Mesenchymal stem cell (in vitro differentiated cells and primary cell): ENCODE measurements around the gene RMND5A.

Source experiments
- DNase-seq: peaks from one replicate; pipeline ENCODE4 v3.0.0-alpha.2; 2013
- H2AFZ ChIP-seq: one replicate; pipeline ENCODE4 v1.6.1; 2013; ENCODE audit warnings: low read depth, mild to moderate bottlenecking, control low read depth, inconsistent platforms, low read length, moderate library complexity
- H2AK5ac ChIP-seq: 2 replicates; pipeline ENCODE4 v1.6.1; 2013; ENCODE audit warnings: low read length, moderate library complexity, mild to moderate bottlenecking, inconsistent platforms; ENCODE audit not compliant: severe bottlenecking
- H2BK120ac ChIP-seq: one replicate; pipeline ENCODE4 v1.6.1; 2013; ENCODE audit warnings: low read depth, mild to moderate bottlenecking, inconsistent platforms, low read length, moderate library complexity
- H2BK12ac ChIP-seq, 2 experiments: one replicate each; pipeline ENCODE4 v1.6.1; 2013; ENCODE audit warnings: inconsistent platforms in 2 of 2, low read length in 2 of 2, mild to moderate bottlenecking in 2 of 2, moderate library complexity in 2 of 2, control low read depth in 1 of 2
- H2BK15ac ChIP-seq: one replicate; pipeline ENCODE4 v1.6.1; 2013; ENCODE audit warnings: mild to moderate bottlenecking, low read depth, inconsistent platforms; ENCODE audit not compliant: poor library complexity, severe bottlenecking
- H2BK5ac ChIP-seq: 2 replicates; pipeline ENCODE4 v1.6.1; 2013; ENCODE audit warnings: low read depth, mild to moderate bottlenecking, low read length, control low read depth, inconsistent platforms; ENCODE audit not compliant: poor library complexity, severe bottlenecking
- H3K14ac ChIP-seq, 2 experiments: one replicate each; pipeline ENCODE4 v1.6.1; 2013; ENCODE audit warnings: inconsistent platforms in 2 of 2, low read length in 2 of 2, control low read depth in 1 of 2, mild to moderate bottlenecking in 1 of 2, moderate library complexity in 1 of 2
- H3K18ac ChIP-seq, 2 experiments: one replicate each; pipeline ENCODE4 v1.6.1; 2013; ENCODE audit warnings: inconsistent platforms in 2 of 2, low read length in 2 of 2, control low read depth in 1 of 2, low read depth in 1 of 2, mild to moderate bottlenecking in 1 of 2
- H3K23ac ChIP-seq, 2 experiments: one replicate each; pipeline ENCODE4 v1.6.1; 2013; ENCODE audit warnings: inconsistent platforms in 2 of 2, low read length in 2 of 2, mild to moderate bottlenecking in 2 of 2, moderate library complexity in 2 of 2, control low read depth in 1 of 2
- H3K27ac ChIP-seq: 2 replicates; pipeline ENCODE4 v1.5.1; 2013; ENCODE audit warnings: mild to moderate bottlenecking, moderate library complexity, low read length, control low read depth, inconsistent platforms; ENCODE audit not compliant: poor library complexity, severe bottlenecking
- H3K27me3 ChIP-seq, 2 experiments: 2 replicates each; pipeline versions ENCODE4 v1.6.1 to v1.7.0; 2013; ENCODE audit warnings: low read length in 2 of 2, mild to moderate bottlenecking in 2 of 2, moderate library complexity in 2 of 2, control low read depth in 1 of 2, inconsistent platforms in 1 of 2; ENCODE audit not compliant: control insufficient read depth in 1 of 2, insufficient read depth in 1 of 2
- H3K36me3 ChIP-seq, 2 experiments: 2 replicates each; pipeline versions ENCODE4 v1.6.1 to v1.7.0; 2013; ENCODE audit warnings: low read length in 2 of 2, control low read depth in 1 of 2, inconsistent platforms in 1 of 2, low read depth in 1 of 2, mild to moderate bottlenecking in 1 of 2; ENCODE audit not compliant: insufficient read depth in 2 of 2, control insufficient read depth in 1 of 2
- H3K4ac ChIP-seq, 2 experiments: one replicate each; pipeline ENCODE4 v1.6.1; 2013; ENCODE audit warnings: inconsistent platforms in 2 of 2, low read length in 2 of 2, mild to moderate bottlenecking in 2 of 2, moderate library complexity in 2 of 2, control low read depth in 1 of 2, low read depth in 1 of 2
- H3K4me1 ChIP-seq: 2 replicates; pipeline ENCODE4 v1.6.1; 2013; ENCODE audit warnings: low read depth, low read length, control low read depth; ENCODE audit not compliant: control insufficient read depth, insufficient read depth
- H3K4me2 ChIP-seq: 2 replicates; pipeline ENCODE4 v1.6.1; 2013; ENCODE audit warnings: low read length, mild to moderate bottlenecking, inconsistent platforms; ENCODE audit not compliant: poor library complexity, severe bottlenecking
- H3K4me3 ChIP-seq, 2 experiments: 2 replicates each; pipeline versions ENCODE4 v1.5.1 to v1.7.0; 2013; ENCODE audit warnings: low read length in 2 of 2, mild to moderate bottlenecking in 2 of 2, control low read depth in 1 of 2, low read depth in 1 of 2; ENCODE audit not compliant: insufficient read depth in 1 of 2
- H3K79me1 ChIP-seq: replicated peaks from 2 replicates; pipeline ENCODE4 v1.6.1; 2013; ENCODE audit warnings: mild to moderate bottlenecking, control low read depth, low read length, inconsistent platforms; ENCODE audit not compliant: poor library complexity, severe bottlenecking
- H3K9ac ChIP-seq: 2 replicates; pipeline ENCODE4 v1.7.0; 2013; ENCODE audit warnings: mild to moderate bottlenecking, low read length, moderate library complexity
- H3K9me3 ChIP-seq: 2 replicates; pipeline ENCODE4 v1.7.0; 2013; ENCODE audit warnings: mild to moderate bottlenecking, low read length; ENCODE audit not compliant: control insufficient read depth
- H4K8ac ChIP-seq: one replicate; pipeline ENCODE4 v1.6.1; 2013; ENCODE audit warnings: inconsistent platforms, mild to moderate bottlenecking, low read length, moderate library complexity
- H4K91ac ChIP-seq: one replicate; pipeline ENCODE4 v1.6.1; 2013; ENCODE audit warnings: mild to moderate bottlenecking, low read length, inconsistent platforms
- WGBS: methylation state at CpG from one replicate; pipeline ENCODE4 v1.1.7; 2013; ENCODE audit warnings: mixed read lengths; 5-methylcytosine and 5-hydroxymethylcytosine counted together

The RMND5A gene

GRCh38 chr2:86769838-86770237 lies 49.7 kb downstream of the RMND5A start:
- Histone ChIP-seq H3K9me3 (no peaks in the 10 kb centered on the region), H2AK5ac (no peak overlapping the region), H3K79me1 (peaks cover 18% of the 10 kb centered on the region), H3K27me3 (no peaks in the 10 kb centered on the region), H4K8ac (no peak overlapping the region), H2BK120ac (no peak overlapping the region), H2BK15ac (no peak overlapping the region), H3K4me1 (peaks cover 2% of the 10 kb centered on the region), H2BK12ac (no peak overlapping the region), H3K18ac (no peak overlapping the region), H3K14ac (no peak overlapping the region), H3K4me3 (no peak overlapping the region), H3K36me3 (peaks cover 21 to 74% of the 10 kb centered on the region in 2 experiments), H2AFZ (no peak overlapping the region), H3K9ac (no peak overlapping the region), H3K4me2 (no peak overlapping the region), H4K91ac (no peak overlapping the region), H2BK5ac (no peak overlapping the region), H3K23ac (no peak overlapping the region), H3K27ac (no peak overlapping the region), H3K4ac (no peak overlapping the region)
- DNase-seq = no peak
- WGBS = 100% methylated on average over 2 of the region's 4 CpGs

- Histone ChIP-seq H2BK5ac (no peak overlapping the region), H3K27me3 (no peaks in the 10 kb centered on the region), H3K9ac (no peak overlapping the region), H4K91ac (no peak overlapping the region), H3K4me3 (no peak overlapping the region), H2AK5ac (no peak overlapping the region), H2BK12ac (no peak overlapping the region), H3K23ac (no peak overlapping the region), H3K79me1 (peaks cover 15% of the 10 kb centered on the region), H2BK15ac (no peak overlapping the region), H3K4me1 (peaks cover 2% of the 10 kb centered on the region), H4K8ac (no peak overlapping the region), H3K14ac (no peak overlapping the region), H2BK120ac (no peak overlapping the region), H3K36me3 (peaks cover 22 to 77% of the 10 kb centered on the region in 2 experiments), H3K4ac (no peak overlapping the region), H3K4me2 (no peak overlapping the region), H3K9me3 (no peaks in the 10 kb centered on the region), H3K18ac (no peak overlapping the region), H2AFZ (no peak overlapping the region), H3K27ac (no peak overlapping the region)
- WGBS = 97% methylated on average over 6 of the region's 6 CpGs
- no peak for DNase-seq
Observed at GRCh38 chr2:86770816-86771301, 50.8 kb downstream of the RMND5A start.

- Histone ChIP-seq H3K9ac (no peak overlapping the region), H3K4me2 (no peak overlapping the region), H2BK120ac (no peak overlapping the region), H3K4me3 (no peak overlapping the region), H3K79me1 (peaks cover 11% of the 10 kb centered on the region), H2BK15ac (no peak overlapping the region), H4K91ac (no peak overlapping the region), H2AFZ (no peak overlapping the region), H2BK12ac (no peak overlapping the region), H2BK5ac (no peak overlapping the region), H3K23ac (no peak overlapping the region), H3K27me3 (no peaks in the 10 kb centered on the region), H3K4me1 (peaks cover 2% of the 10 kb centered on the region), H3K18ac (no peak overlapping the region), H3K36me3 (peaks cover 22 to 80% of the 10 kb centered on the region in 2 experiments), H3K14ac (no peak overlapping the region), H2AK5ac (no peak overlapping the region), H3K4ac (no peak overlapping the region), H3K27ac (no peak overlapping the region), H3K9me3 (no peaks in the 10 kb centered on the region), H4K8ac (no peak overlapping the region)
- WGBS = 80% methylated on average over 5 of the region's 5 CpGs
- DNase-seq = no peak
Observed at GRCh38 chr2:86772611-86773010, 52.5 kb downstream of the RMND5A start.

GRCh38 chr2:86774862-86775261 lies 54.8 kb downstream of the RMND5A start:
- Histone ChIP-seq H3K23ac (no peak overlapping the region), H3K9ac (no peak overlapping the region), H4K8ac (no peak overlapping the region), H3K4me3 (no peak overlapping the region), H3K4me1 (peaks cover 2% of the 10 kb centered on the region), H2BK5ac (no peak overlapping the region), H3K36me3 (peaks cover 19 to 65% of the 10 kb centered on the region in 2 experiments), H2BK15ac (no peak overlapping the region), H3K79me1 (peaks cover 2% of the 10 kb centered on the region), H2AFZ (no peak overlapping the region), H3K9me3 (no peaks in the 10 kb centered on the region), H3K4ac (no peak overlapping the region), H2BK12ac (no peak overlapping the region), H2BK120ac (no peak overlapping the region), H4K91ac (no peak overlapping the region), H2AK5ac (no peak overlapping the region), H3K27ac (no peak overlapping the region), H3K27me3 (no peaks in the 10 kb centered on the region), H3K14ac (no peak overlapping the region), H3K18ac (no peak overlapping the region), H3K4me2 (no peak overlapping the region)
- 77% methylated on average over 5 of the region's 5 CpGs for WGBS
- no peak for DNase-seq
